Activated CD4-positive, alpha-beta T cell treated with anti-CD3 and anti-CD28 coated beads, Interleukin-2, amount 50 U/mL, for 1 hour (primary cell): ENCODE measurements around the gene HSDL1.

Source experiments
- DNase-seq: peaks from one replicate; pipeline ENCODE4 v3.0.0-alpha.2; 2020

Gene HSDL1

DNA sequence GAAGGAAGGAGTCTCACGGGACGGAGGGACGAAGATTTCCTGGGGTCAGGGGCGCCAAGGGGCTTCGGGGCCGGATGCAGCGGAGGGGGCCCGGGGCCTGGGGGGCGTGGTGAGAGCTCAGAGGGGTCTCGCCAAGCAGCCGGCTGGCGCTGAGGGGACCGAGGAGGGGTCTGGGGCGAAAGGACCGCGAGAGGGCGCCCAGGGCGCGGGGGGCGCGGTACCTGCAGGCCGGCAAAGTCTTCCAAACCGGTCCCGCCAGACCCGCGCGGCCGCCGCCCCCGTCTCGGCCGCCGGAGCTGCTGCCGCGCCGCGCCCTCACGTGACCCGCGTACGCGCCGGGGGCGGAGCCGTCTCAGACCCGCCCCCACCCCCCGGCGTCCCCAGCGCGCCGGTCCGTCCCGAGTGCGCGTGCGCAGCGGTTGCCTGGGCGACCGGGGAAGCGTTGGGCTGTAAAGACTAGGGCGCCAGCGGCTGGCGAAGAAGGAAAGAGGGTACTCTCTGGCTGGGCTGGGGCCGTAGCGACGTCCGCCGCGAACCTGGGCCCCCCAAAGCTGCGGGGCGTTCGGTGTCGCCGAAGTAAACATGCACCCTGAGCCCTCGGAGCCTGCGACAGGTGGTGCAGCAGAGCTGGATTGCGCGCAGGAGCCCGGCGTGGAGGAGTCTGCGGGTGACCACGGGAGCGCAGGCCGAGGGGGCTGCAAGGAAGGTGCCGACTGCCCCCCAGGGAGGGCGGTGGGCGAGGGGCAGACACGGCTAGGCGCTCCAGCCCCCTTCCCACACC, at the start of gene HSDL1, which contains the start of gene DNAAF1:
TSS of gene HSDL1 (minus strand) at position 319 of the 781 bp plus-strand sequence. CDS start 13,856 bp downstream, outside the sequence.
TSS of gene DNAAF1 (plus strand) at position 450 of the 781 bp plus-strand sequence. CDS start at position 583, 133 bp downstream.
- DNase-seq = peak; percentile 93

DNA sequence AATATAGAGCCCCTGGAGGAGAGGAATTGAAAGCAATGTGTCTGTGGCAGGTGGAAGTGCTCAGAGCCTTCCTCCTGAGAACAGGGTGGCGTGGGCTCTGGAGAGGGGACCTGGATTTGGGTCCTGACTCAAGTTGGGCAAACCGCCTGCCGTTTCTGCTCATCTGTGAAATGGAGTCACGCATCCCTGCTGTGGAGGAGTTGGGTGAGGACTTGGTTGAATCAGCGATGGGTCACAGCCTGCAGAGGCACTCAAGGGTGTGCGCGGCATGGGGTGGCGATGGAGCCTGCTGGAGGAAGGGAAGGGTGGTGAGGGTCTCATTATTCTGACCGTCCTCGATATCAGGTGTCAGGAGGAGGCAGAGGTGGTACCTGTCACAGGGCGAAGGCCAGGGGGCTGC, 49.0 kb upstream of the HSDL1 start:
- DNase-seq = no peak

DNA sequence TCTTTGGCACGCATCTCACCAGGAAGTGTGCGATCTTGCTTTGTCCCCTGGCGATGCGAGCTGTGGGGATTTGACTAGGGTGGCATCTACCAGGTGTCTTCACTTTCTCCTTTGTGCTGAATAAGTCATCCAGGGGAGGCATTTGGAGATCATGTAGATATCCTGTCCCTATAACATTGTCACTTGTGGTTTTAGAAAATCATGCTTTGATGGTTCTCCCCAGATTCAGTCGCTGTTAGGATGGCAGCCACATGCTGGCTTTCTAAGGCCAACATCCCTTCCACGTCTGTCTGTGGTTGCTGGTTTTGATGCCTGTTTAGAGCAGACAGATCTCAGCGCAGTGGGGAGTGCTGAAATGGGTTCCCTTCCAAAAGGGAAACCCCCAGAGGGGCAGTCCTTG, 48.5 kb upstream of the HSDL1 start:
- no peak for DNase-seq

DNA sequence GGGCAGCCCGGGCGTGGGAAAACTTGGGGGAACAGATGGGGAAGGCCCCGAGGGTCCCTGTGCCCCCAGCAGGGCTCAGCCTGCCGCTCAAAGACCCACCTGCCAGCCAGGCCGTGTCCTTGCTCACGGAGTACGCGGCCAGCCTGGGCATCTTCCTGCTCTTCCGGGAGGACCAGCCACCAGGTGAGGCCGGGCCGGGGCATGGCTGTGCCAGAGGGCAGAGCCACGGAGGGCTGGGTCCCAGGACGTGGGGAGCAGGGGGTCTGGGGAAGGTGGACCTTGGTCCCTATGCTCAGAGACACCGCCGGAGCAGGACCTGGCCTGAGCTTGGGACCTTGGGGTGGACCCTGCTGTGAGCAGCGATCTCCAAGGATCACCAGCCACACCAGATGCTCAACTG, 46.5 kb upstream of the HSDL1 start:
- DNase-seq = no peak

DNA sequence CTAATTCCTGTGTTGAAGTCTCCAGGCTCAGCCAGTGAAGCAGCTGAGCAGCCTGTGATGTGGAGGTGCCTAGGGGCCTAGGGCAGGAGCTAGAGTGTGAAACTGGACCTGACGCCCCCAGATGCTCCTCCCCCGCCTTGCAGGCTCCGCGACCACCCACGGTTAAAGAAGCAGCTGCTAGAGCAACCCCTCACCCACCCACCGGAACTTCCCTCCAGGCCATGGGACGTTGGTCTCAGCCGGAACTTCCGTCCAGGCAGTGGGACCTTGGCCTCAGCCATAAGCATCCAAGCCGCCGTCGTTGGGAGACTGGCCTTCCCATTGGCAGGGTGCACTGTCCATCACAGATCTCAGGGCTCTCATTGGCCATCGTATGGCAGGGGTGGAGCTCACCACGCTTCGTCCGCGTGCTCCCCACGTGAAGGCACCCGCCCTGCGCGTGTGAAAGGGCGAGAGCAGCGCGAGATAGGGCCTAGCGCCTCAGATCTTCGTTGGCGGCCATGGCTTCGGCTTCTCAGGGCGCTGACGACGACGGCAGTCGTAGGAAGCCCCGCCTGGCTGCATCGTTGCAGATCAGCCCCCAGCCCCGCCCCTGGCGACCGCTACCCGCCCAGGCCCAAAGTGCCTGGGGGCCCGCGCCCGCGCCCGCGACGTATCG, 45.9 kb upstream of the HSDL1 start, which contains the start of gene ADAD2:
TSS of gene ADAD2 (plus strand) at position 427 of the 658 bp plus-strand sequence. CDS start at position 501, 74 bp downstream.
- no peak for DNase-seq

DNA sequence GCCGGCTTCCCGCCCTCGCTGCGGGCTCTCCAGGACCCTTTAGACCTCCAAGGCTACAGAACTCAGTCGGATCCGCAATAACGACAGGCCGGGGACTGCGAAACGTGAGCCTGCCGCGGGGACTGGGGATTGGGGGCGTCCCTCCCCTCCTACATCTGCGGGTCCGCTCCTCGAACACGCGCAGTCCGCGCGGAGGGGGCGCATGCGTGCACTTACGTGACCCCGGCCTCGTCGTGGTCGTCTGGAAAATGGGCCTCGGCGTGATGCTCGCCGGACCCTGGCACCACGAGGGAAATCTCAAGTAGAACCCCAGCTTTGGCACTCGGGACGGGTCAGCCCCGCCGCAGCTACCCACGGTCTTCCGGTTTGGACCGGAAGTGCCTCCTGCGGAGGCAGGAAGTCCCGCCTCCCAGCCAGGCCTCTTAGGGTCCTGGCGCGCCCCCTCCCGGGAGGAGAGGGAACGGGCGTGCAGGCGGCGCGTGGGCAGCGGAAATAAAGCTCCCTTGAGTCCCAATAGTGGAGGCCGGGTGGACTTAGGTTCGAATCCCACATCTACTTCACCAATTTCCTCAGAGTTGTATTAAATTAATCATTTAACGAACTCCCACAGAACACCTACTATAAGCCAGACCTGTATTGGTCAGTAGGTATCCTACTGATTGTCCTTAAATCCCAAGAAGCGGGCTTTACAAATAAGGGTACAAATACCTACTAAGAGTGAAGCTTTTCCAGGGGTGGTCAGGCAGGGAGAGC, 41.9 kb upstream of the HSDL1 start, which contains the start of gene TAF1C:
TSS of gene TAF1C (minus strand) at position 373 of the 753 bp plus-strand sequence. CDS start 2,069 bp downstream, outside the sequence.
- peak; percentile 88 for DNase-seq

DNA sequence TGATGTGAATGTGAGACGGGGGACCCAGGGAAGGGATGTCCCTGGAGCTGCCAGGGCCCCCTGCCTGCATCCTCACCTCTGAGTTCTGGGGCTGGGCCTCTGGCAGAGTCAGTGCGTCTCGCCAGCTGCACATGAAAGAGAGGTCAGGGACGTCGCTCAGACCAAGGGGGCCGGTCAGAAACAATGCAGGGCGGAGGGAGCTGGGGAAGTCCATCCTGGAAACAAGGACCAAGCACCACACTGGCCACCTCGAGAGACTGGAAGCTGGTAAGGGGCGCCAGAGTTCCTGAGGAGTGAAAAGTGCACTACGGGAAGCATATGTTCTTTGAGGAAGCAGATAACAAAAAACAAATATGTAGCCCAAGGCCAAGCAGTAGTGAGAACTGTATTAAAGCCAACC, 39.8 kb upstream of the HSDL1 start:
- DNase-seq = no peak

DNA sequence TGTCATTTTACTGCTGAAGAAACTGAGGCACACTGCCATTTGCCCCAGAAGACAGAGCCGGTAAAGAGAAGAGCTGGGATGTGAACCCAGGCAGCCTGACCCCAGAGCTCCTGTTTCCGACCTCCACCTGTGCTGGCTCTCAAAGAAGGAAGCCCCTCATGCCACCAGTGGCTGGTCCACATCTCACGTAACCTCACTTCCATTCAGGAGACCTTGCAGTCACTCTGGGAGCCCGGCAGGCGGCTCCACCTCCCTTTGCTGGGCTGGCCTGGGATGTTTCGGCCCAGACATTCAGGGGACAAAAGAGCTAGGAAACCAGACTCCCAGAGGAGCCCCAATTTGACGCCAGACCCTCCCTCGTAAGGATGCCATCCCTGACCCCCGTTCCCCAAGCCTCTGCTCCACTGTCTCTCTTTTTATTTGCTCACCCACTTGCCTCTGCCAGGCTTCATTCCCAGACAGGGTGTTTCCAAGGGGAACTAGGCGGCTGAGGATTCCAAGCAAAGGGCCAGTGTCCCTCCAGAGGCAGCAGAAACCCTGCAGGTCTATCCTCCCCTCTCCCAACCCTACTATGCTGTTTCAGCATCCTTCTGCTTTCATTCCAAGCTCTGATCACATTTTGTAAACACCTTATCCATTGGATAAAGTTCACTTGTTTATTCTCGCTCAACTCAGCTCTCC, 39.1 kb upstream of the HSDL1 start:
- no peak for DNase-seq

DNA sequence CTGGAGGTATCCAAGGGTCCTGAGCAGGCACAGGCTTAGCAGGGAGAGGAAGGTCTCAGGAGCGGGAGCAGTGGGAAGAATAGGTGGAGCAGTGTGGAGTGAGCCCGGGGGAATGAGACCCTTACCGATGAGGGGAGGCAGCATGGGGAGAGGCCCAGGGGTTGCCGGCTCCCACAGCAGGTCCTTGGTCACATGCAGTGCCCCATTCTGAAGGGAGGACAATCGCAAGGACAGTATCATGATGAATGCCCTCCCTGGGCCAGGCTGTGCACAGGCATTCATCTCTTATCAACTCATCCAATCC, 38.5 kb upstream of the HSDL1 start:
- no peak for DNase-seq

DNA sequence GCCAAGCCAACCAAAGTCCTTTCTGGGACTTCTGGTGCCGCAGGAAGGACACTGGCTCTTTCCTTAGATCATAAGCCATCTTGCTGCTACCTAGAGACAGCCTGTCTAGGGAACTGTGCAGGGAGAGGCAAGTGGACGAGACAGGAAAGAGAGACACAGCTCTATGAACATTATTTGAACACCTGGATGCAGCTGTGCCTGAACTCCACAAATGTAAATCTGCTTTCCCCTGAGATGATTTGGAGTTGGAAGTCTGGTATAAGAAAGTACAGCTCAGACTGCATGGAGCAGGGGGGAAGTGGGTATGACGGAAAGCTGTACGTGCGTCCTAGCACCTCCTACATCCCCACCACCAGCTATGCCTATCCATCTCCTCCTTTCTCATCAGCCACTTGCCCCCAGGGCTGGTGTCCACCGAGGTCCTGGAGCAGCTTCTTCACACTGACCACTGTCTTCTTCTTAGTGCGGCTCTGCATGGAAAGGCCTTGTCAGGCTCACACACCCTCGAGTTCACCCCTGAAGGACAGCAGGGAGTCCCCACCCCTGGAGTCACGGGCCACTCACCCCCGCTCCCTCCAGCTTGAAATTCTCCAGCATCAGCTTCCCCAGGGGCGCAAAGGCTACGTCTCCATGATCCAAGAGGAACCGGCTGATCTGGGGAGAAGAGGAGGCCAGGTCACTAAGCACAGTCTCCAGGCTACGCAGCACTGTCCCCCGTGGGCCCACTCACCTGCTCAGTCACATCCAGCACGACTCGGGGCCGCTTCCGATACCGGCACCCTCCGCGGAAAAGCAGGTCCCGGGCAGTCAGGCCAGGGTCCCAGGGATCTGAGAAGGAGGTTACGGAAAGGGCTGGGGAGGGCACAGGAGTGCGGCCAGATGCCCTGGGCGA, 37.9 kb upstream of the HSDL1 start:
- DNase-seq = no peak

DNA sequence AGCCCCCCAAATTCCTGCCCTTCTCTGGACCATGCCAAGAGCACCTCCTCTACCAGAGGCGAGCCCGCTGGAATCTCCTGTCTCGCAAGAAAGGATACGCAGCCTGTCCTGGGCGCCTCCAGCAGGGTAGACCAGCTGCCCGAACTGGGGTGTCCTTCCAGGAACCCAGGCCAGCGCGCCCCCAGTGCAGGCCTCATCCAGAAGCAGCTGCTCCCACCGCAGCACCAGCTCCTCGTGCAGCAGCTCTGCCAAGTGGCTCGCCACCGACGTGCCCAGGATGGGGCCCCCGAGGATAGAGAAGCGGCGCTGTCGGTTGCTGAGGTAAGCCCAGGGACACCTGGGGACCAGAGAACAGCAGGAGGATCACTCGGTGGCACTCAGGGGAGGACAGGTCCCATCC, 37.1 kb upstream of the HSDL1 start:
- no peak for DNase-seq

DNA sequence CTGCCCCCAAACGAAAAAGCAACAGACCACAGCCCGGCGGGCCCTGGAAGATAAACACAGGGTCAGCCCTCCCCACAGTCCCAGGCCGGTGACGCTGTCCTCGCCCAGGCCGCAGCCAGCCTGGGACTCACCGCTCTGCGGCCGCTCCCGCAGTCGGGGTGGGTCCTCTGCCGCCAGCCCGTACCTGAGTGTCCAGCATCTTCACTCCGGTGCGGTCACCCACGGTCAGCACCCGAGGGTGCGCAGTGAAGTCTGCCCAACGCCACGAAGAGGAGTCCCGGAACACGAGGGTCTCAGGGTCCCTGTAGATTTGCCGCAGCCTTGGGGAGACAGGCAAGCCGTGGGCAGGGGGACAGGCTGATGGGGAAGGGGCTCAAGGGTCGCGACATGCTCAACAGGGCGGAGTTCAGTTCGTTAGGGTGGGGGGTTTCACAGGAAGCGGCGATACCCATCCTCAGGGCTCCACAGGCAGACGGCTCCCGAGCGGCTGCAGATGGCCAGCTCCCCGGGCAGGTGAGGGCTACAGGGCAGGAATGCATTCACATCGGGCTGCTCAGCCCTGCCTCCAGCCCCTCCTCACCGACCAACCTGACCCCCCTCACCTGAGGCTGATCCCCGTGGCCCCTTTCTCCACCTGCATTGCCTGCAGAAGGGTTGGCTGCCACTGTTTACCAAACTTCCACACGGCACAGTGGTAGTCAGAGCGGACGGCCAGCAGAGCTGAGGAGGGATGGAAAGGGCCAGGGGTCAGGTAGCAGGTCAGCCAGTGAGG, 36.4 kb upstream of the HSDL1 start:
- no peak for DNase-seq

DNA sequence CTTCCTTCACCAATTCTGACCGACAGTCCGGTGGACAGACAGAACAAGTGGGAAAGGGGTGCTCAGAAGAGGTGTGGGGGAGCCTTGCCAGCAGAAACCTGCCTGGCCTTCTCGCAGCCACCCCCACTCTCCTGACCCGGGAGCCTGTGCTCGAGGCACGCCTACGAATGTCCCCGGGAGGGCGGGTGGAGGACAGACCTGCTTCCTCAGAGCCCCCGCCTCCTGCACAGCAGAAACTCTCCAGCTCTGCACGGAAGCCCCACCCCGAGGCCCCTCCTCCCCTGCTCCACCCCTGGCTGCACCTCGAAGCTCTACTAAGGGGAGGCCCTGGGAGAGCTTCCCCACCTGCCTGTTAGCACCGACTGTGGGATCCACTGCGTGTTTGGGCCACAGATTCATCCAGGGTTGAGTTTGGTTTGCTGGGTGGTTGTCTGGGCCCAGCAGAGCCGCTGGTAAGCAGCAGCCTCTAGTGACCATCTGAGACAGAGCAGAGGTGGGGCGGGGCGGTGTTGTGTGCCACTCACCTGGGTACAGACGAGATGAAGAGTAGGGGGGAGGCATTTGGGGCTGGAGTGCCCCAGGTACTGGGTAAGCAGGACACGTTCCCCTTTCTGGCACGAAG, 35.7 kb upstream of the HSDL1 start:
- no peak for DNase-seq

DNA sequence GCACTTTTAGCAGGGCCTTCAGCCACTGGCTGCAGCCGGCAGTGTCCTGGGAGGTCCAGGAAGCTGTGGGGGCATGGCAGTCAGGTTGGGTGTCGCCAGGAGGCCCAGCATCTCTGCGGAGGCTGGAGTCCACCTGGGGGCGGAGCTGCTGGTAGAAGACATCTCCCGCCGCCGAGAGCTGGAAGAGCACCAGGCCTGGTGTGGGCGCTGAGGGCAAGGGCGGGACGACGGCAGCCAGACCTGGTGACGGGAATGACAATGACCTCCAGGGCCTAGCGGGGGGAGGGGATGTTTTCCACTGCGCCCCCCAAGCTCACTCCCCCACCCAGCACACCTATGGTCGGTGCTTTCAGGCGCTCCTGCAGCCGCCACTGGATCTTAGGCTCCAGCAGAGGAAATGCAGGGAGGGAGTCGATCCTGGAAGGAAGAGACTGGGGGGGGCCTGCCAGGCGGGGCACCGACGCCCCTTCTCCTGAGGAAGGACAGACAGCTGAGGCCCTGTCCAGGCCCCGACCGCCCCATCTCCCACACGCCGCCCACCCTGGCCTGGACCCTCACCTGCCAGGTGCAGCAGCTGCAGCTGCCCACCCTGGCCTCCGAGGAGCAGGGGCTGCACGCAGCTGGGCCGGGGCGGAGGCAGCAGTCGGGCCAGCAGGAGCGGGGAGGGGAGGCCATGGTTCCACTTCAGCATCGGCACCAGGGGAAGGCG, 34.8 kb upstream of the HSDL1 start:
- no peak for DNase-seq

DNA sequence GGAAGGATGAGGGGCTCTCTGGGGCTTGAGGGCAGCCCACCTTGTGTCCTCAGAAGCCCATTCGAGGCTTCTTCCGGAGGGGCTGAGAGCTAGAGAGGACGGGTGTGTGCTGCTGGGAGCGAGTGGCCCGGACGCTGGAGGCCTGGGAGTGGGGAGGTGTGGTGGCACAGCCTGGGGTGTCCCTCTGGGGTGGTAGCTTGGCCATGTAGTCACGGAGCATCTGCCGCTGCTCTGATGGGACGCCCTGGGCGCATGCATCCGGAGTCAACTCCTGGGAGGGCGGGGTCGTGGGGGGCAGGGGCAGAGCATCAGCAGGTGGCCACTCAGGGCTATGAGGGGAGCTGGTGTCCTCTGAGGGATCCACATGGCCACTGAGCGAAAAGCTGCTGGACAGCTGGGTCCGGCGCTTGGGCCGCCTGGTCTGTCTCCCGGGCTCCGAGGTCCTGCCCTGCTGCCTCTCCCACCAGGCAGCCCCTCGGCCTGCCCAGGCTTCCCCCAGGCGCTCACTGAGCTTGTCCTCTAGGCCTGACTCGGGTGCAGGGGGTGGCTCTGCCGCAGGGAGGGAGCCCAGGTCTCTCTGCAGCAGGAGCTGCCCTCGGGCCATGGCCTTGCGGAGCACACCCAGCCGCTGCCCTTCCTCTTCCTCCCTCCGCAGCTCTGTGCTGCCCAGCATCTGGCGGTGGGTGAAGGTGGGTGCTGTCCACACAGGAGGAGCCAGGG, 34.1 kb upstream of the HSDL1 start:
- DNase-seq = no peak

DNA sequence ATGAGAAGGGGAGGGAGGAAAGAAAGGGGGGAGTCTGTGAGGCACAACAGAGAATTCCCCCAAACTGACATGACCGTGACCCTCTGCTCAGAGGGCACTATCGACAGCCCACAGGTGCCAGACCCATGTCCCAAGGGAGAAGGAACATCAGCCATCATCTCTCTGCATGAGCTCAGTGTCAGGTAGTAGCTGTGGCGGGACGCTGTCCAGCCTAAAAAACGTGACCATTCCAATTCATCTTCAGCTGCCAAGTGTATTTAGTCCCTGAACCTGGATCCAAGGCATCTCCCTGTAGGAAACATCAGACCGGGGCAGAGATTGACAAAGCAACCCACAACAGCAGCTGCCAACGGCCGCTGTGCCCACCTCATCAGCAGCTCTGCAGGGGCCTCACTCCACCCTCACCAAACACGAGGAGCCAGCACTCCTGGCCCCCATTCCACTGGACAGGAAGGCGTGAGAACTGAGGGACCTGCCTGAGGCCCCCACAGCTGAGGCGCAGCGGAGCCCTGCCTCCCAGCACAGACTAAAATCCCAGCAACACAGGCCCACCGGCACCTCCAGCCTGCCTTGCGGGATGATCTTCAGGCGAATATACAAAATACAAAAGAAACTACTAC, 33.3 kb upstream of the HSDL1 start:
- no peak for DNase-seq

DNA sequence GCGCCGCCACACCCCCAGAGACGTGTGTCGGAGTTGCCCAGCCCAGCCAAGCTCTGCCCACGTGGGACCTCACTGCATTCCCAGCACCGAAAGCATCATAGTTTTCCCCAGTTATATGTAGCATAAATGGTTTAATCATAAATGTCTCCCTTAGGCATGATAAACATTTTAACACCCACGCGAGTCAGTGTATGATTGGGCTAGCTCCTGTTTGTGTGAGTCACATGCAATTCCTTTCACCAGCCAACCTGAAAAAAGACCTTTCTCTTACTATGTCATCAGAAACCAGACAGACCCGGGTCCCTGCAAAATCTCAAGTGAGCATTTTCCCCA, 32.7 kb upstream of the HSDL1 start:
- no peak for DNase-seq

DNA sequence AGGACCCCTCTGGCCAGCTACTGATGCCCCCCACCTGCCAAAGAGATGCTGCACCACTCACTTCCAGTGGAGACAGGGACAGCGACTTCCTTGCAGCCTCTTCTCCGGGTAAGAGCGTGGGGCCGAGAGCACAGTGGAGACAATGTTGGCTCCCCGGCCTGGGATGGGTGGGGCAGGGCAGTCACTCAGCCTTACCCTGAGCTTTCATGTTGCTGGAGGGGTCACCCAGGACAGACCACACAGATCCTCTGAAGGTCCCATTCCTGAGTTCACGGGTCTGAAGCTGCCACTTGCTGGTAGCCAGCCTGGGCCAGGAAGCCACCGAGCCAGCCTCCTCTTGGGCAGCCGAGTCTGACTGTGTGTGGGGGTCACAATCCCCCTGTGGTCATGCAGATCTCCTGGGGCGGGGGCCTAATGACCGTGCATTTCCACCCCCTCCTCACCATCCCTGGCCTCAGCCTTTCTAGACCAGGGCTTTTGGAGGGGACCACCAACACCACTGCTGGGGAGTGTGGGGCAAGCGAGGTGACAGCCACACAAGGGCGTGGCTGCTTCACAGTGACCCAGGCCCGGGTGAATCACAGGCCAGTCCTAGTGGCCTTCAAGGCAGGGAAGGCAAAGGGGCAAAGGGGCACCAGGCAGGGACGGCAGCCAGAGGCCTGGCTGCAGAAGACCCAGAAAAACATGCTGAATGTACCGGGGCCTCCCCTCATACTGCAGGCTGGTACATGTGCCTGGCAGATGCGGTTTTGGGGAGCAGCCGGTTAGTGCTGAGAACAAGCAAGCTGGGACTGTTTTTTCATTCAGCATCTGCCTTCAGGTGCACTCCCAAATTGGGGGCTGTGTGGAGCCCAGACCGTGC, 31.4 kb upstream of the HSDL1 start:
- DNase-seq = no peak
